ENCODE data around the gene ITGB6.

DNA sequence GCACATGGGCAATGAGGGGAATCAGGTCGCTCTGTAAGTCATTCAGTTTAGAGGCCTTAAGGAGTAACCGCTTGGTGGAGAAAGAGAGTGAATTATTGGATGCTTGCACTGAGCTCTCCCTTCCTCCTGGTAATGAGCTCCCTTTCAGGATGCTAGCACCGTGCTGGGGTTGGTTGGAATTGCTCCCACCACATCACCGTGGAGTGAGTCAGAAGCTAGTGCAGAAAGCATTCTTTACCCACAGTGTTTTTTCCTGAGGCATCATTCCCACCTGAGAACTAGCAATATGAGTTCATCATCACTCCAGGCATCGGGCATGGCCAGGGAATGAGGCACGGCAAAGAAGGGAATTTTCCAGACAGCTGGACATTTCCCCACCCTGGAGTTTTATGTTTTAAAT, 57.6 kb downstream of the ITGB6 start:
- no peak for TF ChIP-seq POLR2A (IDR thresholded peaks at IDR 0.05; ENCODE audit: low read depth, low read length)
- TF ChIP-seq POLR2AphosphoS5 (IDR thresholded peaks at IDR 0.05; ENCODE audit: low read depth, low read length): no peak
